Measurements from ENCODE around the gene MED12L. TPM values are rescaled to one million over a fixed set of nuclear protein-coding genes. Genes with fewer than 3 reads are reported as not detected.

Gene MED12L
- total RNA-seq, 4 donors from 2014 or later = 1.6 to 23.7 (median 4.0) TPM

DNA sequence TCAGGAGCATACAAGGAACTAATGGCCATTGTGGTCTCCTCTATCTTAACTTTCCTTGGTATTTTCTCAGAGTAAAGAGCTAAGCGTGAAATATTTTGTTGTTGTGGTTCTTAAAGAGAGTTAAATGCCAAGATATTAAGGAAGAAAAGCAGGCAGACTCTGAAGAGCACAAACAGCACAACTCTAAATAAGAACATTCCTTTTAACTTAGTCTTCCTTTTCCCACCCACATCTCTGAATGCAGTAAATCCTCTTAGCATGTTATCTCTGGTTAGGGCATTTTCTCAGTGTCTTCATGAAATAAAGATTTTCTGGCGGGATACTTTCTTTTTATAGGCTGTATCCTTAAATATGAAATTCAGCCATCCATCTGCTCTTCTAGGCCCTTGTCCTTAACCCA is 229.7 kb downstream of the MED12L start:
- TF ChIP-seq CTCF (IDR thresholded peaks at IDR 0.05) = no peak
- no peak for TF ChIP-seq POLR2A (IDR thresholded peaks at IDR 0.05)
- Histone ChIP-seq H3K9me3 (no peaks in the 10 kb centered on the region), H3K36me3 (no peaks in the 10 kb centered on the region), H3K27ac (no peak overlapping the region), H3K4me1 (no peaks in the 10 kb centered on the region), H3K27me3 (no peaks in the 10 kb centered on the region), H3K4me3 (replicated peaks in 1 of 3) (no peak overlapping the region)
- no peak for DNase-seq
- 92 to 99% methylated on average over 2 of the region's 2 CpGs for WGBS, 2 donors
- intact Hi-C loops (cut with DNase I) = no loop called here

DNA sequence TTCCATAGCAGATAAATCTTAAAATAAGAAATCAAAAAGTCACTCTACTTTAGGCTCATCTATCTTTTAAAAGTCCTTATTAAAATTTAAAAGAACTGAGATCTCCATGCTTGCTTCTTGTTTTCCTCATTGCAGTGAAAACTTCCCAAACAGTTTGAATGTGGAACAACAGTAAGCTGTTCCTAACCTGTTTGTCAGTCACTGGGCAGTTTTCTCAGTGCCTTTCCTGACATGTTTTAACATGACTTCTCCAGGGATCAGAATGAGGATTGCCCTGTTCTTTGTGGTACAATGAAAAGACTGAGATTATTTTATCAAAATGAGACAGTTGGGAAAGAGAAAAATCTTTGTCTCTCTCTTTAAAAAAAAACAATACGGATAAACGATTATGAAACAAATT is 230.4 kb downstream of the MED12L start:
- intact Hi-C loops (cut with DNase I) = no loop called here
- Histone ChIP-seq H3K4me1 (no peaks in the 10 kb centered on the region), H3K27ac (no peak overlapping the region), H3K36me3 (no peaks in the 10 kb centered on the region), H3K4me3 (replicated peaks in 1 of 3) (no peak overlapping the region), H3K9me3 (no peaks in the 10 kb centered on the region), H3K27me3 (no peaks in the 10 kb centered on the region)
- WGBS, 2 donors = 91 to 97% methylated on average over 2 of the region's 2 CpGs
- no peak for DNase-seq
- TF ChIP-seq CTCF (IDR thresholded peaks at IDR 0.05) = no peak
- no peak for TF ChIP-seq POLR2A (IDR thresholded peaks at IDR 0.05)

DNA sequence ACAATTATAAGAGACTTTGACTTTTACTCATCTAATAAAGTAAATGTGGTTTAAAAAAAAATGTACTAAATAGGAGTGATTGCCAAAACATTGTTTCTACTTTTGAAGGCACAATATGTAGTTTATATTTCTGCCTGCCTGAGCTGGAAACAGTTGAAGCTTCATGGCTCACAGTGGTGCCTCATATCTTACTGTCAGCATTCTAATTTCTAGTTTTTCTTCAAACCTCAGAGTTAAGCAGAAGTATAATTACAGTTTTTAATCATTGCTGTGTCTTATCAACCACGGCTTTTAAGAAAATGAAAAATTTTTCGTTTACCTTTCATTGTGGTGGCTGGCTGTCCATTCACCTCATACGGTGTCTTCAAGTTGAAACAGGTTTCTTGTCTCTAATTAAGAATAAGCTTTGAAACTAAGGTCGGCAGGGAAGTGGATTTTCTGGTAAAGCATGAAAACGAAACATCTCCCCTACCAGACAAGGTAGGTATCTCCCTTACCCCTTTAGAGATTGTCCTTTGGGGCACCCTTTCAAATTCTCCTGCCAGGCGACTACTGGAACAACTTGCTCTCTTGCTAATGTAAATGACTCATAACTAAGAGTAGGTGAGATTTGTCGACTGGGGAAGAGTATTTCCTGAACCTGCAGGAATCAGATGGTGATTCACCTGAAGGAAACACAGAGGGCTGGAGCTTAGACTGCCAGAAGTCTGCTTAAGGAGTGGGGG is 231.0 kb downstream of the MED12L start, which contains the start of gene GPR87:
TSS of gene GPR87 (minus strand) at position 554 of the 725 bp plus-strand sequence. CDS start 16,720 bp downstream, outside the sequence.
- no peaks in the 10 kb centered on the region for H3K27me3 ChIP-seq
- H3K4me1 ChIP-seq = no peaks in the 10 kb centered on the region
- 70 to 89% methylated on average over 7 of the region's 7 CpGs for WGBS, 2 donors
- H3K9me3 ChIP-seq = no peaks in the 10 kb centered on the region
- no peaks in the 10 kb centered on the region for H3K36me3 ChIP-seq
- H3K27ac ChIP-seq = no peak within 1 kb of the TSS
- H3K4me3 ChIP-seq (replicated peaks in 1 of 3) = no peak within 1 kb of the TSS
- intact Hi-C loops (cut with DNase I) = no loop called here
- TF ChIP-seq POLR2A (IDR thresholded peaks at IDR 0.05) (no peak), CTCF (IDR thresholded peaks at IDR 0.05) (no peak)
- DNase-seq = no peak

DNA sequence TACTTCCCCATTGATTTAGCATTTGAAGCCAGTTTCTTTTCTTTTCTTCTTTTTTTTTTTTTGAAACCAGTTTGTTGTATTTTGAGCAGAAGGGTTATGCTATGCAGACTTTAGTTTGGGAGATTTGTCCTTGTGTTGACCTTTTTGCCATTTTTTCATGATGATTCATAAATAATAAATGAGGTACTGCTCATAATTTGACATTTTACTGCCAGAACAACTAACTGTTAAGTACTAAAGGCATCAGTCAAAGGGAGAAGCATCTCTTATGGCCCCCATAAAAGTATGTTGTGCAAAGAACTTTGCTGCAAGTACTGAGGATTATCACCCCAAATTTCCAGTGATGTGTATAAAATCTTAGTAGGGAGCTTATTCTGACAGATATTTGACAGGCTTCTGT is 232.8 kb downstream of the MED12L start:
- no peaks in the 10 kb centered on the region for H3K27me3 ChIP-seq
- intact Hi-C loops (cut with DNase I) = no loop called here
- H3K36me3 ChIP-seq = no peaks in the 10 kb centered on the region
- H3K27ac ChIP-seq = no peak overlapping the region
- DNase-seq = no peak
- TF ChIP-seq CTCF (IDR thresholded peaks at IDR 0.05) = no peak
- no peak for TF ChIP-seq POLR2A (IDR thresholded peaks at IDR 0.05)
- no peaks in the 10 kb centered on the region for H3K9me3 ChIP-seq
- no peak overlapping the region for H3K4me3 ChIP-seq (replicated peaks in 1 of 3)
- H3K4me1 ChIP-seq = no peaks in the 10 kb centered on the region

GRCh38 chr3:151318991-151319390 is 233.5 kb downstream of the MED12L start:
- H3K36me3 ChIP-seq = no peaks in the 10 kb centered on the region
- no peaks in the 10 kb centered on the region for H3K9me3 ChIP-seq
- H3K4me3 ChIP-seq (replicated peaks in 1 of 3) = no peak overlapping the region
- TF ChIP-seq POLR2A (IDR thresholded peaks at IDR 0.05) (no peak), CTCF (IDR thresholded peaks at IDR 0.05) (no peak)
- no peaks in the 10 kb centered on the region for H3K27me3 ChIP-seq
- DNase-seq = no peak
- no peaks in the 10 kb centered on the region for H3K4me1 ChIP-seq
- 90% methylated on average over 7 of the region's 7 CpGs for WGBS, 2 donors
- intact Hi-C loops (cut with DNase I) = no loop called here
- H3K27ac ChIP-seq = no peak overlapping the region

Measured in thyroid gland (tissue), 4 donors.